B cell (primary cell): ENCODE results near the gene USP49. TPM values are rescaled to one million over a fixed set of nuclear protein-coding genes. Genes with fewer than 3 reads are reported as not detected.

Source experiments
- ATAC-seq: fragments of 200-7000 bp; cut with Tn5 transposase; one replicate; pipeline ENCODE4 v1.10.0; 2021; ENCODE audit warnings: low read depth, mild to moderate bottlenecking, moderate number of reproducible peaks, moderate library complexity
- CTCF ChIA-PET: fragments of 350-600 bp; sonication (Branson Sonifier 250); formaldehyde crosslinking; loops from one replicate; lab custom pipeline; 2021; ENCODE audit warnings: antibody characterized with exemption, inconsistent platforms; lab: Charles Lee
- POLR2A ChIA-PET: fragments of 350-600 bp; sonication (Branson Sonifier 250); formaldehyde crosslinking; loops from one replicate; lab custom pipeline; 2021; ENCODE audit warnings: antibody characterized with exemption; lab: Charles Lee
- DNase-seq: peaks from one replicate; pipeline ENCODE4 v3.0.0; 2013
- H2AFZ ChIP-seq: 2 replicates; pipeline ENCODE4 v1.6.1; 2012; ENCODE audit warnings: mild to moderate bottlenecking, low read depth, low read length; ENCODE audit not compliant: insufficient read depth, poor library complexity, severe bottlenecking
- H3K27ac ChIP-seq, 2 donors: 1 replicate in 1 of 2; 2 replicates in 1 of 2; pipeline ENCODE4 v1.5.1; 2012 to 2013; ENCODE audit warnings: low read length in 2 of 2, mild to moderate bottlenecking in 2 of 2, moderate library complexity in 1 of 2
- H3K27me3 ChIP-seq, 4 experiments: fragments of 200-600 bp in 1 of 4; sonication (generic) in 1 of 4; replicated peaks in 1 of 4; 1 replicate in 2 of 4; 2 replicates in 2 of 4; pipeline versions ENCODE4 v1.6.1 to v1.7.0; 2013 to 2016; ENCODE audit warnings: low read length in 3 of 4, mild to moderate bottlenecking in 2 of 4, mixed read lengths in 1 of 4, moderate library complexity in 1 of 4; ENCODE audit not compliant: insufficient read depth in 4 of 4, control insufficient read depth in 3 of 4; ENCODE audit errors: control extremely low read depth in 1 of 4
- H3K36me3 ChIP-seq, 2 experiments: replicated peaks in 1 of 2; 1 replicate in 1 of 2; 2 replicates in 1 of 2; pipeline versions ENCODE4 v1.6.1 to v1.7.1; 2013; ENCODE audit warnings: low read length in 1 of 2; ENCODE audit not compliant: insufficient read depth in 2 of 2, control insufficient read depth in 1 of 2; ENCODE audit errors: control extremely low read depth in 1 of 2, extremely low read depth in 1 of 2
- H3K4me1 ChIP-seq, 2 donors: fragments of 200-600 bp in 1 of 2; sonication (generic) in 1 of 2; 1 replicate in 1 of 2; 2 replicates in 1 of 2; pipeline versions ENCODE4 v1.5.1 to v1.6.1; 2013 to 2017; ENCODE audit warnings: low read length in 2 of 2; ENCODE audit not compliant: control insufficient read depth in 2 of 2, insufficient read depth in 2 of 2
- H3K4me2 ChIP-seq: replicated peaks from 2 replicates; pipeline ENCODE3; 2012; ENCODE audit warnings: mild to moderate bottlenecking, low read depth, low read length; ENCODE audit not compliant: poor library complexity, severe bottlenecking
- H3K4me3 ChIP-seq, 5 experiments: fragments of 200-600 bp in 1 of 5; sonication (generic) in 1 of 5; 1 replicate in 3 of 5; 2 replicates in 2 of 5; pipeline versions ENCODE4 v1.5.1 to v1.7.0; 2011 to 2016; ENCODE audit warnings: low read length in 4 of 5, mild to moderate bottlenecking in 4 of 5, low read depth in 2 of 5, control low read depth in 1 of 5, moderate library complexity in 1 of 5; ENCODE audit not compliant: insufficient read depth in 1 of 5; ENCODE audit errors: control extremely low read depth in 1 of 5, extremely low read depth in 1 of 5
- H3K79me2 ChIP-seq: fragments of 200-600 bp; sonication (generic); one replicate; pipeline ENCODE4 v1.6.0; 2016; ENCODE audit warnings: low read length; ENCODE audit not compliant: control insufficient read depth, insufficient read depth
- H3K9ac ChIP-seq: fragments of 200-600 bp; sonication (generic); 2 replicates; pipeline ENCODE4 v1.6.1; 2017; ENCODE audit warnings: mild to moderate bottlenecking, low read length, moderate library complexity
- H3K9me3 ChIP-seq, 3 donors: one replicate each; pipeline versions ENCODE4 v1.6.1 to v1.7.1; 2013; ENCODE audit warnings: low read length in 2 of 3; ENCODE audit not compliant: control insufficient read depth in 2 of 3, insufficient read depth in 1 of 3; ENCODE audit errors: control extremely low read depth in 1 of 3
- H4K20me1 ChIP-seq: 2 replicates; pipeline ENCODE4 v1.6.0; 2012; ENCODE audit warnings: mild to moderate bottlenecking, low read length; ENCODE audit not compliant: insufficient read depth, control insufficient read depth, poor library complexity, severe bottlenecking
- H3K27ac Mint-ChIP-seq: one replicate; pipeline ENCODE4 v1.8.0; 2021; ENCODE audit warnings: mixed read lengths
- H3K27me3 Mint-ChIP-seq: one replicate; pipeline ENCODE4 v1.8.0; 2021; ENCODE audit warnings: mixed read lengths
- H3K4me1 Mint-ChIP-seq: one replicate; pipeline ENCODE4 v1.8.0; 2021; ENCODE audit warnings: mixed read lengths
- H3K4me3 Mint-ChIP-seq: one replicate; pipeline ENCODE4 v1.8.0; 2021; ENCODE audit warnings: mixed read lengths
- H3K9me3 Mint-ChIP-seq: one replicate; pipeline ENCODE4 v1.8.0; 2022; ENCODE audit warnings: mixed read lengths; ENCODE audit not compliant: insufficient read depth
- EZH2 ChIP-seq: IDR thresholded peaks from 2 replicates; pipeline ENCODE4 v1.6.1; 2012; ENCODE audit warnings: borderline replicate concordance, low read depth, mild to moderate bottlenecking, moderate library complexity, low read length; ENCODE audit not compliant: insufficient read depth, poor library complexity, severe bottlenecking
- whole genome bisulfite sequencing: methylation state at CpG from one replicate; pipeline ENCODE4 v1.1.5; 2013; ENCODE audit warnings: missing lambda C conversion rate; ENCODE audit not compliant: insufficient coverage; 5-methylcytosine and 5-hydroxymethylcytosine counted together
- intact Hi-C: fragments of 100-400 bp; cut with micrococcal nuclease; formaldehyde crosslinking; loops from one replicate; pipeline ENCODE4 v1.10.0; 2022
- polyA plus RNA-seq: library from polyadenylated mRNA; depleted of rRNA; stranded (reverse); fragments of >200 nt; gene quantifications from 2 replicates; pipeline ENCODE4 v1.2.3, GENCODE V29; 2012
- total RNA-seq, 2 donors: library from RNA; stranded (reverse); fragments of 120-200 nt in 1 of 2; gene quantifications; 1 replicate in 1 of 2; 2 replicates in 1 of 2; pipeline versions ENCODE4 v1.2.3 to v1.2.4, GENCODE V29; 2013 to 2022
- TF ChIP-seq, protein P1 (sequence below): fragments of 200-600 bp; IDR thresholded peaks from one replicate; pipeline ENCODE4 v1.8.0; 2022; ENCODE audit warnings: antibody characterized with exemption, mild to moderate bottlenecking

USP49 gene
- total and polyA plus RNA-seq, 2 donors (not counting 1 experiment from before 2014, with no cell fraction given), result 2.6 to 9.9 TPM

DNA sequence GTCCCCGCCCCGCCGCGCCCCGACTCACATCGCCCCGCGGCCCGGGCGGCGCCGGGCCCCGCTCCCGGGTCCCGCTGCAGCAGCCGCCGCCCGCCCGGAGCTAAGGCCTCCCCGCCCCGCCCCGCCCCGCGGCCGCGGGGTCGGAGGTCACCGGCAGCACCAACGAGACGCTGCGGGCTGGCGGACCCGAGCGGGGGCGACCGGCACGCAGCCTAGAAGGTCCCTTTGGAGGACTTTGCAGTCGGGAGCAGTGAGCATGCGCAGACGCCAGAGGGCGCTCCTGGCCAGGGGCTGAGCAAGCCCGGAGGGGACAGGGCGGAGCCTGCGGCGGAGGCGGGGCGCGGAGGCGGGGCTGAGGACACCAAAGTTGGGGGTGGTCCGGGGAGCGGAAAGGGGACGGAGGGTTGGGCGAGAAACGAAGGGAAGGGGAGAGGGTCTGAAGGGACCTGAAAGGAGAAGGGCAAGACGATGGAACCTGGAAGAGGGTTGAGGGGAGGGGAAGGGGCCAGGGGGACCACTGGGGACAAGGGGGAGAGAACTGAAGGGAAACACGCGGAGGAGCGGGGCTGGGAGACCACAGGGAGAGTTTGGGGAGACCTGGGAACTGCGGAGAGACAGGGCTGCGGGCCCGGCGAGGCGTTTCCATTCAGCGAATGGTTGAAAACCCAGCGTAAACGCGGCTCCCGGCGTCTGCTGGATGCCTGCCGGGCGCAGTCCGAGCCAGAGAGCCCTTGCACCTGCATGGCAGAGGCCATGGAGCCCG, 115.2 kb downstream of the USP49 start, which contains the start of gene FRS3:
FRS3 (minus strand) TSS at position 113 of the 763 bp plus-strand sequence. CDS start 2,913 bp downstream, outside the sequence.
- Histone ChIP-seq H3K9me3 (no peaks in the 10 kb centered on the region), H3K9ac (peak within 1 kb of the TSS; percentile 74), H3K79me2 (peaks cover 8% of the 10 kb centered on the region), H3K4me2 (peak within 1 kb of the TSS; percentile 90), H2AFZ (peak within 1 kb of the TSS; percentile 93), H3K27me3 (no peaks in the 10 kb centered on the region), H3K36me3 (peaks cover 2 to 18% of the 10 kb centered on the region in 2 experiments), H3K27ac (peak within 1 kb of the TSS in 1 of 2 donors; percentile 25), H4K20me1 (no peaks in the 10 kb centered on the region), H3K4me1 (peaks cover 20 to 28% of the 10 kb centered on the region in 2 donors), H3K4me3 (peak within 1 kb of the TSS; percentile 49 to 79 (median 67))
- DNase-seq (peak; percentile 98), ATAC-seq (peak; percentile 96)
- ChIA-PET POLR2A (interaction anchor here (0.5 to 1.0 kb wide), 3 partner anchors 116 to 792 kb away, joined by 3 read pairs; no protein-coding TSS in a partner anchor), CTCF (interaction anchor here (1.0 to 10.0 kb wide), 4 partner anchors 264 to 447 kb away, joined by 3 to 198 read pairs (median 4); partner anchors contain the start of gene TAF8)
- TF ChIP-seq EZH2, result no peak
- TF ChIP-seq, protein P1, sequence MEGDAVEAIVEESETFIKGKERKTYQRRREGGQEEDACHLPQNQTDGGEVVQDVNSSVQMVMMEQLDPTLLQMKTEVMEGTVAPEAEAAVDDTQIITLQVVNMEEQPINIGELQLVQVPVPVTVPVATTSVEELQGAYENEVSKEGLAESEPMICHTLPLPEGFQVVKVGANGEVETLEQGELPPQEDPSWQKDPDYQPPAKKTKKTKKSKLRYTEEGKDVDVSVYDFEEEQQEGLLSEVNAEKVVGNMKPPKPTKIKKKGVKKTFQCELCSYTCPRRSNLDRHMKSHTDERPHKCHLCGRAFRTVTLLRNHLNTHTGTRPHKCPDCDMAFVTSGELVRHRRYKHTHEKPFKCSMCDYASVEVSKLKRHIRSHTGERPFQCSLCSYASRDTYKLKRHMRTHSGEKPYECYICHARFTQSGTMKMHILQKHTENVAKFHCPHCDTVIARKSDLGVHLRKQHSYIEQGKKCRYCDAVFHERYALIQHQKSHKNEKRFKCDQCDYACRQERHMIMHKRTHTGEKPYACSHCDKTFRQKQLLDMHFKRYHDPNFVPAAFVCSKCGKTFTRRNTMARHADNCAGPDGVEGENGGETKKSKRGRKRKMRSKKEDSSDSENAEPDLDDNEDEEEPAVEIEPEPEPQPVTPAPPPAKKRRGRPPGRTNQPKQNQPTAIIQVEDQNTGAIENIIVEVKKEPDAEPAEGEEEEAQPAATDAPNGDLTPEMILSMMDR, result peak; percentile 79
- H3K9me3 Mint-ChIP-seq, result no peaks in the 10 kb centered on the region
- H3K27me3 Mint-ChIP-seq, result no peaks in the 10 kb centered on the region
- peaks cover 28% of the 10 kb centered on the region for H3K4me1 Mint-ChIP-seq
- WGBS, result 1% methylated on average over 63 of the region's 73 CpGs
- intact Hi-C loops, result loop anchor here (1.0 to 10.0 kb wide), 8 partner anchors 7 to 945 kb away; partner anchors contain the start of genes MRPS10, PRPH2, TAF8 and TFEB
- peak within 1 kb of the TSS; percentile 77 for H3K27ac Mint-ChIP-seq
- peak within 1 kb of the TSS; percentile 96 for H3K4me3 Mint-ChIP-seq
